Keratinocyte (primary cell): ENCODE measurements around the gene TECPR1. TPM values are rescaled to one million over a fixed set of nuclear protein-coding genes. Genes with fewer than 3 reads are reported as not detected.

Experiments used
- DNase-seq: peaks from one replicate; pipeline ENCODE4 v3.0.0-alpha.2; 2011; ENCODE audit warnings: low read depth, missing footprints, low spot score
- FAIRE-seq: peaks from 2 replicates; lab custom pipeline; 2011; peaks lifted over from hg19 to GRCh38; lab: Jason Lieb, UNC
- H2AFZ ChIP-seq: 2 replicates; pipeline ENCODE4 v1.6.0; 2012; ENCODE audit warnings: low read length, control low read depth, inconsistent platforms; ENCODE audit not compliant: control insufficient read depth
- H3K27ac ChIP-seq: 2 replicates; pipeline ENCODE4 v1.5.1; 2011; ENCODE audit warnings: low read length; ENCODE audit not compliant: control insufficient read depth, insufficient read depth
- H3K27me3 ChIP-seq: 3 replicates; pipeline ENCODE4 v1.6.0; 2011; ENCODE audit warnings: low read length; ENCODE audit not compliant: control insufficient read depth, insufficient read depth; ENCODE audit errors: extremely low read depth
- H3K36me3 ChIP-seq, 2 experiments: 2 replicates in 1 of 2; 3 replicates in 1 of 2; pipeline ENCODE4 v1.5.1; 2011; ENCODE audit warnings: low read length in 2 of 2, mild to moderate bottlenecking in 1 of 2; ENCODE audit not compliant: control insufficient read depth in 2 of 2, insufficient read depth in 2 of 2; ENCODE audit errors: extremely low read depth in 1 of 2
- H3K4me1 ChIP-seq: 3 replicates; pipeline ENCODE4 v1.5.1; 2011; ENCODE audit warnings: low read length; ENCODE audit not compliant: control insufficient read depth, insufficient read depth; ENCODE audit errors: extremely low read depth
- H3K4me2 ChIP-seq: 3 replicates; pipeline ENCODE4 v1.6.0; 2011; ENCODE audit warnings: low read depth, low read length; ENCODE audit not compliant: control insufficient read depth, insufficient read depth; ENCODE audit errors: extremely low read depth
- H3K4me3 ChIP-seq, 3 experiments: fragments of 200-600 bp in 1 of 3; sonication (generic) in 1 of 3; 2 replicates in 2 of 3; 3 replicates in 1 of 3; pipeline ENCODE4 v1.5.1; 2011 to 2016; ENCODE audit warnings: low read length in 3 of 3, mild to moderate bottlenecking in 3 of 3, control low read depth in 2 of 3, inconsistent platforms in 1 of 3, low read depth in 1 of 3, mixed read lengths in 1 of 3, mixed run types in 1 of 3, moderate library complexity in 1 of 3; ENCODE audit not compliant: control insufficient read depth in 2 of 3, insufficient read depth in 2 of 3; ENCODE audit errors: extremely low read depth in 1 of 3
- H3K79me2 ChIP-seq: 2 replicates; pipeline ENCODE4 v1.6.0; 2012; ENCODE audit warnings: low read length; ENCODE audit not compliant: control insufficient read depth, insufficient read depth
- H3K9ac ChIP-seq: 3 replicates; pipeline ENCODE4 v1.6.0; 2011; ENCODE audit warnings: low read length; ENCODE audit not compliant: control insufficient read depth, insufficient read depth; ENCODE audit errors: extremely low read depth
- H3K9me1 ChIP-seq: 3 replicates; pipeline ENCODE4 v1.6.0; 2011; ENCODE audit warnings: low read length; ENCODE audit not compliant: control insufficient read depth, insufficient read depth; ENCODE audit errors: extremely low read depth
- H3K9me3 ChIP-seq: 2 replicates; pipeline ENCODE4 v1.5.1; 2012; ENCODE audit warnings: low read depth, low read length; ENCODE audit not compliant: control insufficient read depth
- H4K20me1 ChIP-seq: 3 replicates; pipeline ENCODE4 v1.6.0; 2011; ENCODE audit warnings: low read length; ENCODE audit not compliant: control insufficient read depth, insufficient read depth; ENCODE audit errors: extremely low read depth
- EZH2 ChIP-seq: IDR thresholded peaks from one replicate; pipeline ENCODE4 v1.6.1; 2012; ENCODE audit warnings: inconsistent platforms, mild to moderate bottlenecking, low read length, moderate library complexity
- dilution Hi-C: fragments of 300-500 bp; cut with MboI; formaldehyde crosslinking; loops from one replicate; pipeline ENCODE4 v1.7.0; 2020; ENCODE audit warnings: low sequenced_read_pairs; ENCODE audit not compliant: extremely low pct_ligation_motif_present
- polyA plus RNA-seq, 5 experiments: library from polyadenylated mRNA; depleted of rRNA in 3 of 5; stranded (reverse) in 3 of 5; stranded (forward) in 1 of 5; unstranded in 1 of 5; fragments of >200 nt; gene quantifications; 1 replicate in 1 of 5; 2 replicates in 3 of 5; 3 replicates in 1 of 5; pipeline versions ENCODE4 v1.2.1 to v1.2.3, GENCODE V29; 2011 to 2012; ENCODE audit warnings: missing spikeins in 2 of 5, low read depth in 1 of 5, low replicate concordance in 1 of 5
- TF ChIP-seq, protein P1 (sequence below), 3 experiments: IDR thresholded peaks in 1 of 3; conservative IDR thresholded peaks in 1 of 3; optimal IDR thresholded peaks in 1 of 3; 2 replicates in 2 of 3; 3 replicates in 1 of 3; pipeline versions ENCODE3 to v1.5.1; 2011; ENCODE audit warnings: low read length in 3 of 3, mild to moderate bottlenecking in 3 of 3, moderate library complexity in 2 of 3, control low read depth in 1 of 3, inconsistent platforms in 1 of 3; ENCODE audit not compliant: insufficient read depth in 2 of 3; ENCODE audit errors: extremely low read depth in 1 of 3

The TECPR1 gene
- polyA plus RNA-seq, 1 donor (not counting 4 experiments of a cell fraction or from before 2014, with no cell fraction given) = 2.4 TPM

DNA sequence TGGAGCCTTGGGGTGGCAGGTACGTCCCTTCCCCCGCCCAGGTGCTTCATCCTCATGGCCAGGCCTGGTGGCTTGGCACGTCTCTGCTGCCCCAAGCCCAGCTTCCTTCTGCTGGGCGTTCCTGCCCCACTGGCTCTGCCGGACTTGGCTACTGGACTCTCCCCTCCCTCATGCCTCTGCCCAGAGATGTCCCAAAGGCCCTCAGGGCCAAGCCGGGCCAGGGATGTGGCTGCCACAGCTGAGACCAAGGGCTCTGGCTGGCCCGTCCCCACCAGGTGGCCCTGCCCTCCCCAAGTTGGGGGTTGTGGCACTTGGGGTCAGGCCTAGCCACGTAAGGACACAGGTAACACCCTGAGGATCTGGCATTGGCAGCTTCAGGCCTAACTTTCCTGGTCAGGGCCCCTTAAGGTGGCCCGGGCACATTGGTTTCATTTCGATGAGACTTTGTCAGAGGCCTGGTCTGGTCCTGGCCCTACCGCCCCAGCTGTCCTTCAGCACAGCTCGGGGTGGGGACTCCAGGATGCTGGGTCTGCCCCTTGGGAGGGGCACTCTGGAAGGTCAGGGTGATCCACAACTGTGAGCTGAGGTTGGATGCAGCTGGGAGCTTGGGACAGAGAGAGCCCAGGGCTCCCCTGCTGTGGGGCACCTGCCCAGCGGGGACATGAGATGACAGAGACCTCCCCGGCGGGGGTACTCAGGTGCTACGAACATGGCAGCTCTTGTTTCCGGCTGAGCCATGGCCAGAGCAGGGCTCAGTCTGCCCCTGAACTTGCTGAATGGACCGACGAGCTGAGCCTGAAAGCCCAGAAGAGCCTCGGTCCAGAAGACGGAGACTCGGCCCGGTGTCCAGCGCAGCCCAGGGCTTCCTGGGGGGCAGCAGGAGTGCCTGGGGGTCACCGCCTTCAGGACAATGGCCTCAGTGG, 37.9 kb downstream of the TECPR1 start:
- Histone ChIP-seq H4K20me1 (no peaks in the 10 kb centered on the region), H3K9me1 (no peaks in the 10 kb centered on the region), H3K9me3 (no peaks in the 10 kb centered on the region), H3K27me3 (no peaks in the 10 kb centered on the region), H3K9ac (no peak overlapping the region), H3K36me3 (peaks cover 0 to 2% of the 10 kb centered on the region in 2 experiments), H3K4me3 (no peak overlapping the region), H3K27ac (no peak overlapping the region), H3K4me2 (no peak overlapping the region), H3K79me2 (no peaks in the 10 kb centered on the region), H3K4me1 (no peaks in the 10 kb centered on the region), H2AFZ (no peak overlapping the region)
- no peak for DNase-seq
- no peak for FAIRE-seq
- dilution Hi-C loops = no loop called here
- no peak for TF ChIP-seq EZH2
- TF ChIP-seq, protein P1, sequence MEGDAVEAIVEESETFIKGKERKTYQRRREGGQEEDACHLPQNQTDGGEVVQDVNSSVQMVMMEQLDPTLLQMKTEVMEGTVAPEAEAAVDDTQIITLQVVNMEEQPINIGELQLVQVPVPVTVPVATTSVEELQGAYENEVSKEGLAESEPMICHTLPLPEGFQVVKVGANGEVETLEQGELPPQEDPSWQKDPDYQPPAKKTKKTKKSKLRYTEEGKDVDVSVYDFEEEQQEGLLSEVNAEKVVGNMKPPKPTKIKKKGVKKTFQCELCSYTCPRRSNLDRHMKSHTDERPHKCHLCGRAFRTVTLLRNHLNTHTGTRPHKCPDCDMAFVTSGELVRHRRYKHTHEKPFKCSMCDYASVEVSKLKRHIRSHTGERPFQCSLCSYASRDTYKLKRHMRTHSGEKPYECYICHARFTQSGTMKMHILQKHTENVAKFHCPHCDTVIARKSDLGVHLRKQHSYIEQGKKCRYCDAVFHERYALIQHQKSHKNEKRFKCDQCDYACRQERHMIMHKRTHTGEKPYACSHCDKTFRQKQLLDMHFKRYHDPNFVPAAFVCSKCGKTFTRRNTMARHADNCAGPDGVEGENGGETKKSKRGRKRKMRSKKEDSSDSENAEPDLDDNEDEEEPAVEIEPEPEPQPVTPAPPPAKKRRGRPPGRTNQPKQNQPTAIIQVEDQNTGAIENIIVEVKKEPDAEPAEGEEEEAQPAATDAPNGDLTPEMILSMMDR (optimal IDR thresholded peaks at IDR 0.05 in 1 of 3, IDR thresholded peaks at IDR 0.05 in 1 of 3, conservative IDR thresholded peaks at IDR 0.05 in 1 of 3; ENCODE audit: extremely low read depth in 1 of 3, insufficient read depth in 2 of 3, low read length in 3 of 3) = no peak

DNA sequence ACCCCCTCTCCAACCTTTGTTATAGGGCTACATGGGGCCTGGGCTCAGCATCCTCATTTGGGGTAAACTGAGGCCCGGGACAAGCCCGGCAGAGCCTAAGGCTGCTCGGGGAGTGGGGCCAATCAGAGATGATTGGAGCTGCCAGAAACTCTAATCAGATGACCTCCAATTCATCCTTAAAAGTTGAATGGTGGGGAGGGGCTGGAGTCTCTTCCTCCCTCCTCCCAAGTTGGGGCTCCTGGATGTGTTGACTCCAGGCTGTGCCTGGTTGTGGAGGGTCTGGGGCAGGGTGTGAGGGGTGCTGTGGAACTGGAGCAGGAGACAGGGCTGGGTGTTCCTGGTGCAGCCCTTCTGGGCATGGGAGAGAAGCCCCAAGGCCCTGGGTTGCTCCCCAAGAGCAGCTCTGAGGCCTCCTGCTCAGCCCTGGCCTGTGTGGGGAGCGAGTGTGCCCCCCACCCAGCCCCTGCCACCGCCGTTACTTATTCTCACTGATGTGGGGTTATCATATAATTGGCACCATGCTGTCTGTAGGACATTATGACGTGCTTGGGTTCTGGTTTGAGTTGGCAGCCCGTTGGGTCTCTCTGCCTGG, 38.6 kb downstream of the TECPR1 start:
- peaks cover 0 to 2% of the 10 kb centered on the region in 2 experiments for H3K36me3 ChIP-seq
- H4K20me1 ChIP-seq = no peaks in the 10 kb centered on the region
- no peaks in the 10 kb centered on the region for H3K9me1 ChIP-seq
- FAIRE-seq (no peak), DNase-seq (no peak)
- H3K79me2 ChIP-seq = no peaks in the 10 kb centered on the region
- TF ChIP-seq, protein P1 (optimal IDR thresholded peaks at IDR 0.05 in 1 of 3, IDR thresholded peaks at IDR 0.05 in 1 of 3, conservative IDR thresholded peaks at IDR 0.05 in 1 of 3; ENCODE audit: extremely low read depth in 1 of 3, insufficient read depth in 2 of 3, low read length in 3 of 3) = no peak
- no peak for TF ChIP-seq EZH2
- no peak overlapping the region for H3K4me2 ChIP-seq
- H3K9me3 ChIP-seq = no peaks in the 10 kb centered on the region
- H3K4me3 ChIP-seq = no peak overlapping the region
- H2AFZ ChIP-seq = no peak overlapping the region
- H3K4me1 ChIP-seq = no peaks in the 10 kb centered on the region
- dilution Hi-C loops = no loop called here
- no peak overlapping the region for H3K27ac ChIP-seq
- H3K27me3 ChIP-seq = no peaks in the 10 kb centered on the region
- H3K9ac ChIP-seq = no peak overlapping the region
